HepG2 (cell line): Measurements from ENCODE around the gene KIF22. TPM values are rescaled to one million over a fixed set of nuclear protein-coding genes. Genes with fewer than 3 reads are reported as not detected.

Source experiments
- CCDC6 ChIP-seq: sonication (generic); formaldehyde crosslinking; IDR thresholded peaks from 2 replicates; pipeline ENCODE4 v1.8.1; 2022; ENCODE audit warnings: mild to moderate bottlenecking, missing genetic modification reagents, moderate library complexity
- DPF2 ChIP-seq: sonication (generic); formaldehyde crosslinking; IDR thresholded peaks from 2 replicates; pipeline ENCODE4 v1.4.0; 2020; ENCODE audit warnings: mild to moderate bottlenecking, low read depth, missing genetic modification reagents, borderline replicate concordance
- ELF3 ChIP-seq: IDR thresholded peaks from 2 replicates; pipeline ENCODE4 v1.6.1; 2016; ENCODE audit warnings: missing genetic modification reagents, missing compliant biosample characterization
- HINFP ChIP-seq: sonication (generic); formaldehyde crosslinking; IDR thresholded peaks from 2 replicates; pipeline ENCODE4 v1.4.0; 2020; ENCODE audit warnings: low read depth, mild to moderate bottlenecking, missing genetic modification reagents
- HMGXB4 ChIP-seq, 2 experiments: sonication (generic) in 1 of 2; formaldehyde crosslinking in 1 of 2; IDR thresholded peaks; 2 replicates each; pipeline versions ENCODE4 v1.4.0 to v1.6.1; 2018 to 2020; ENCODE audit warnings: missing genetic modification reagents in 2 of 2, borderline replicate concordance in 1 of 2, low read depth in 1 of 2, mild to moderate bottlenecking in 1 of 2, missing biosample characterization in 1 of 2
- MZF1 ChIP-seq: sonication (generic); formaldehyde crosslinking; IDR thresholded peaks from 2 replicates; pipeline ENCODE4 v1.8.1; 2023; ENCODE audit warnings: mild to moderate bottlenecking, missing genetic modification reagents, borderline replicate concordance
- NONO ChIP-seq, 2 experiments: fragments of 450-650 bp in 1 of 2; sonication (generic) in 1 of 2; formaldehyde crosslinking in 1 of 2; IDR thresholded peaks in 1 of 2; conservative IDR thresholded peaks in 1 of 2; 2 replicates each; pipeline versions ENCODE4 v1.6.1 to v1.8.0; 2017 to 2022; ENCODE audit warnings: mild to moderate bottlenecking in 1 of 2, missing genetic modification reagents in 1 of 2, moderate library complexity in 1 of 2
- PRDM15 ChIP-seq: sonication (generic); formaldehyde crosslinking; IDR thresholded peaks from 2 replicates; pipeline ENCODE4 v1.4.0; 2020; ENCODE audit warnings: missing genetic modification reagents
- RELA ChIP-seq: sonication (generic); formaldehyde crosslinking; IDR thresholded peaks from 2 replicates; pipeline ENCODE4 v1.4.0; 2020; ENCODE audit warnings: missing genetic modification reagents
- SAP130 ChIP-seq: IDR thresholded peaks from 2 replicates; pipeline ENCODE4 v1.6.1; 2016; ENCODE audit warnings: low read depth
- SOX5 ChIP-seq: IDR thresholded peaks from 2 replicates; pipeline ENCODE4 v1.6.1; 2016; ENCODE audit warnings: borderline replicate concordance
- TFAP4 ChIP-seq: sonication (generic); IDR thresholded peaks from 2 replicates; pipeline ENCODE4 v1.6.1; 2016; ENCODE audit warnings: low read depth, borderline replicate concordance
- TGIF2 ChIP-seq: IDR thresholded peaks from 2 replicates; pipeline ENCODE4 v1.6.1; 2016; ENCODE audit warnings: control low read depth, missing compliant biosample characterization
- ZNF335 ChIP-seq: sonication (generic); formaldehyde crosslinking; IDR thresholded peaks from 2 replicates; pipeline ENCODE4 v1.4.0; 2020; ENCODE audit warnings: missing genetic modification reagents
- ZNF737 ChIP-seq: sonication (generic); formaldehyde crosslinking; IDR thresholded peaks from 2 replicates; pipeline ENCODE4 v1.5.0; 2020; ENCODE audit warnings: missing genetic modification reagents, mild to moderate bottlenecking, borderline replicate concordance
- ZNF776 ChIP-seq: sonication (generic); formaldehyde crosslinking; IDR thresholded peaks from 2 replicates; pipeline ENCODE4 v1.4.0; 2020; ENCODE audit warnings: mild to moderate bottlenecking, missing genetic modification reagents
- polyA plus RNA-seq, 8 experiments: library from polyadenylated mRNA; depleted of rRNA in 3 of 8; stranded (reverse) in 7 of 8; unstranded in 1 of 8; fragments of >200 nt; fragmentation: Illumina TruSeq in 4 of 8; extraction: Trizol in 4 of 8; gene quantifications; 2 replicates each; pipeline versions ENCODE4 v1.2.1 to v1.2.3, GENCODE V29; 2011 to 2016; ENCODE audit warnings: low read depth in 4 of 8, missing spikeins in 1 of 8, mixed read lengths in 1 of 8; ENCODE audit not compliant: insufficient read depth in 1 of 8
- total RNA-seq, 5 experiments: library from RNA; depleted of rRNA; stranded (reverse); fragments of >200 nt; fragmentation: Illumina TruSeq; extraction: Trizol; gene quantifications; 2 replicates each; pipeline ENCODE4 v1.2.3, GENCODE V29; 2016; ENCODE audit warnings: low read depth in 1 of 5

The KIF22 gene
- total and polyA plus RNA-seq, 2 of the 13 experiments (the other 11 are each of a cell fraction or from before 2014, with no cell fraction given) = 95.8 to 118 TPM

- peak; percentile 73 for TF ChIP-seq TGIF2 (CRISPR knock-in tag)
- no peak; the same call in 1 of the 2 replicates for TF ChIP-seq CCDC6 (CRISPR knock-in tag)
- TF ChIP-seq TFAP4 = no peak; the same call in 1 of the 2 replicates
- TF ChIP-seq SAP130 = peak; percentile 90
- TF ChIP-seq RELA (CRISPR knock-in tag) = peak; percentile 69
- peak; percentile 99 to 100 for TF ChIP-seq HMGXB4 (CRISPR knock-in tag; IDR thresholded peaks at IDR 0.05; ENCODE audit: borderline replicate concordance in 1 of 2, low read depth in 1 of 2)
- peak; percentile 3; the same call in 1 of the 2 replicates for TF ChIP-seq DPF2 (CRISPR knock-in tag)
- peak; percentile 95 for TF ChIP-seq ELF3 (CRISPR knock-in tag)
- TF ChIP-seq HINFP (CRISPR knock-in tag) = peak; percentile 85
- peak; percentile 57; the same call in 1 of the 2 replicates for TF ChIP-seq MZF1 (CRISPR knock-in tag)
- no peak for TF ChIP-seq NONO (IDR thresholded peaks at IDR 0.05)
- peak; percentile 97 for TF ChIP-seq NONO (CRISPR knock-in tag; conservative IDR thresholded peaks at IDR 0.05)
- no peak for TF ChIP-seq ZNF737 (CRISPR knock-in tag)
- peak; percentile 34 for TF ChIP-seq SOX5 (CRISPR knock-in tag)
- peak; percentile 89; the same call in 1 of the 2 replicates for TF ChIP-seq ZNF776 (CRISPR knock-in tag)
- TF ChIP-seq ZNF335 (CRISPR knock-in tag) = peak; percentile 61
- TF ChIP-seq PRDM15 (CRISPR knock-in tag) = no peak
Observed at GRCh38 chr16:29815793-29816693, 25.5 kb downstream of the KIF22 start, which contains the start of gene PAGR1 (continued).
